HG02571 (cell line): Measurements from ENCODE around the gene RAB4B.
A peak's percentile ranks its signal among the peaks of the same experiment; 100 is the strongest.
"Not testable (repeated sequence)": the region's sequence is repeated elsewhere in the genome, so short reads cannot be mapped to it uniquely, and the experiment has no call there.

Experiments used
- ATAC-seq: cut with Tn5 transposase; IDR thresholded peaks from one replicate; pipeline ENCODE4 v1.9.1; 2021; ENCODE audit warnings: mild to moderate bottlenecking, moderate library complexity; ENCODE audit not compliant: unreplicated experiment

The RAB4B gene

DNA sequence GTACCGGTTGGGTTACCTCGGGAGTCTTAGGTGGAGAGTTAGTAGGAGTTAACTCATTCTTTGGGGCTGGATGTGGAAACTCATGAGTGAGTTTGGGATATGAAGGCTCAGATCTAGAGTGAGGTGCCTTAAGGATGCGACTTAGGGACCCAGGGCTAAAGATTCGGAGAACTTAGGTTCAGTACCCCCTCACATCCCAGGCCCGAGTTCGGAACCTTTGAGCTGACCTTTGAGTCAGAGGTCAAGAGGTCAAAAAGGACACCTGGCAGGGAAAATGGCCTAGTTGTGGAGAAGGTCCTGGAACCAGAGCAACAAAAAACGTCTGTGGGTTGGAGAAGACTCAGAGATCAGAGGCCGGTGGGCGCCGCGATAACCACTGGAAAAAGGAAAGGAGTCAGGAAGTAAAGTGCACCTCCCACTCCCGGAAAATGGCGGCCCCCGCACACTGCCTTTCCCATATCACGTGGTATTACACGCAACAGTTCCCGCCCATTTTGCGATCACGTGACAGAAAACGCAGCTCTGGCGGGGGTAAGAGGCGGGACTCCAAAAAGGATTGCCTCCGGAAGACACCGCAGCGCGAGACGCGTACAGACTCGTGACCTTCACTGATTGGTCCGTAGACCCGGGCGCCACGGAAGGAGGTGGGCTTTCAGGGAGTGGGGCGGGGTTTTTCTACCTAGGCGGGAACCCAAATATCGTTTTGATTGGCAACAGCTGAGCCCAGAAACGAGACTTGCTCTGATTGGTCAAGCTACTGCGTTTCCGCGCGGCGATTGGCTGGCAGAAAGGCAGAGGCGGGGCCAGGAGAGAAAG is 27.8 kb upstream of the RAB4B start, which contains the start of gene ACTMAP:
Gene ACTMAP, minus strand, starts transcription at position 420 of the 816 bp plus-strand sequence. CDS start 674 bp downstream, outside the sequence.
- peak; percentile 79 for ATAC-seq

- ATAC-seq, result peak; percentile 52
Measured at GRCh38 chr19:40750874-40751537, 27.0 kb upstream of the RAB4B start, which contains the start of gene SNRPA. TSS of gene SNRPA (plus strand) at chr19:40751203. CDS start at chr19:40751409, 206 bp downstream.

GRCh38 chr19:40752257-40752781 is 25.7 kb upstream of the RAB4B start:
- ATAC-seq, result no peak

GRCh38 chr19:40754611-40755247 is 23.3 kb upstream of the RAB4B start:
- ATAC-seq, result no peak

- ATAC-seq, result no peak
Measured at GRCh38 chr19:40755248-40755624, 22.8 kb upstream of the RAB4B start.

- no peak for ATAC-seq
Measured at GRCh38 chr19:40755791-40756190, 22.3 kb upstream of the RAB4B start.

GRCh38 chr19:40756502-40757110 is 21.4 kb upstream of the RAB4B start:
- ATAC-seq, result no peak

GRCh38 chr19:40758491-40758890 is 19.6 kb upstream of the RAB4B start:
- ATAC-seq, result no peak

DNA sequence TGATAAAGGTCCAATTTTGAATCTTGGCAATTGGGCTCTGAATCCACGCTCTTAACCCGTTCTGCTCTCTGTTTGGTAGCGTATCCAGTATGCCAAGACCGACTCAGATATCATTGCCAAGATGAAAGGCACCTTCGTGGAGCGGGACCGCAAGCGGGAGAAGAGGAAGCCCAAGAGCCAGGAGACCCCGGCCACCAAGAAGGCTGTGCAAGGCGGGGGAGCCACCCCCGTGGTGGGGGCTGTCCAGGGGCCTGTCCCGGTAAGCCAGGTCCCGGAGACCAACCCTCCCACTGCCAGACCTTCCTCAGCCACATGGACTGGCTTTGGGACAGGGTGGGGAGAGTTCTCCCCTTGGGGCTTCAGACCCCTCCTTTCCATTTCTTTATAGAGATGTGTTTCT is 18.7 kb upstream of the RAB4B start:
- no peak for ATAC-seq

DNA sequence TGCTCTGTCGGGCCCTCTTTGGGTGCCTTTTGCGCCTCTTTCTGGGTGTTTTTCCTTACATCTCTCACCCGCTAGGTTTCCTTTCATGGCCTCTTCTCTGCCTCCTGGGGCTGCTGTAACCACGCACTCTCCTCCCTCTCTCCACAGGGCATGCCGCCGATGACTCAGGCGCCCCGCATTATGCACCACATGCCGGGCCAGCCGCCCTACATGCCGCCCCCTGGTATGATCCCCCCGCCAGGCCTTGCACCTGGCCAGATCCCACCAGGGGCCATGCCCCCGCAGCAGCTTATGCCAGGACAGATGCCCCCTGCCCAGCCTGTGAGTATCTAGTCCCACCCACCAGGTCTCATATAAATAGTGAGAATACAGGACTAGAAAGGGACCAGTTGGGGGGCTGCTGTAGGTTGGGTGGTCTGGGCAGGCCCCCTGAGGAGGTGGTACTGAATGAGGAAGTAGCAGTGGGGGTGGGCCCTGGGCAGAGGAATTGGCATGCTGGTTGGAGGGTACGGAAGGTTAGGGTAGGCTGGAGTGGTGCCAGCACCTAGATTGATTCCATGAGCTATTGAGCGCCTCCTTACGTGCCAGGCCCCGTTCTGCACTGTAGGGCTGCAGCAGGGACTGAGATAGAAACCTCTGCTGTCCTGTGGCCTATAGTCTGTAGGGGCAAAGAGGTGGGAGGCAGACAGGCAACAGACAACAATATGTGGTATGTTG is 15.1 kb upstream of the RAB4B start:
- no peak for ATAC-seq

DNA sequence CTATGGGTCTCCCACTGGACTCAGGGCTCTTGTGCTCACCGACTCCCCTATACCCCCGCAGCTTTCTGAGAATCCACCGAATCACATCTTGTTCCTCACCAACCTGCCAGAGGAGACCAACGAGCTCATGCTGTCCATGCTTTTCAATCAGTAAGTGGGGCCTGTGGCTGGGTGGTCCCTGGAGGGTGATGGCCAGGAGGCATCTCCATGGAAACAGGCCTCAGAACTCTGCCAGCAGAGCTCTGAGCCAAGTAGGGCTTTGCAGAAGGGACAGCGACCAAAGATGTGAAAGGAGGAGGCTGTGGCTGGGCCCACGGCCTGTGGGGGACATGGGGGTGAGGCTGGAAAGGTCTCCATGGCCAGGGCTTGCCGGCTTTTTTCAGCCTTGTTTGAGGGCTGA is 14.5 kb upstream of the RAB4B start:
- no peak for ATAC-seq

GRCh38 chr19:40763963-40764362 is 14.1 kb upstream of the RAB4B start:
- ATAC-seq, result no peak

DNA sequence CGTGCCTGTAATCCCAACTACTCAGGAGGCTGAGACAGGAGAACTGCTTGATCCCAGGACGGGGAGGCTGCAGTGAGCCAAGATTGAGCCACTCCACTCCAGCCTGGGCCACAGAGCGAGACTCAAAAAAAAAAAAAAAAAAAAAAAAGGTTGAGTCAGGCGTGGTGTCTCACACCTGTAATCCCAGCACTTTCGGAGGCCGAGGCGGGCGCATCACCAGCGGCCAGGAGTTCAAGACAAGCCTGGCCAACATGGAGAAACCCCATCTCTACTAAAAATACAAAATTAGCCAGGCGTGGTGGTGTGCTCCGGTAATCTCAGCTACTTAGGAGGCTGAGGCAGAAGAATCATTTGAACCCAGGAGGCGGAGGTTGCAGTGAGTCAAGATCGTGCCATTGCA is 11.7 kb upstream of the RAB4B start:
- ATAC-seq, result not testable (repeated sequence)

- ATAC-seq, result no peak
Measured at GRCh38 chr19:40768869-40769268, 9.2 kb upstream of the RAB4B start.

GRCh38 chr19:40771101-40771862 is 6.8 kb upstream of the RAB4B start:
- not testable (repeated sequence) for ATAC-seq

DNA sequence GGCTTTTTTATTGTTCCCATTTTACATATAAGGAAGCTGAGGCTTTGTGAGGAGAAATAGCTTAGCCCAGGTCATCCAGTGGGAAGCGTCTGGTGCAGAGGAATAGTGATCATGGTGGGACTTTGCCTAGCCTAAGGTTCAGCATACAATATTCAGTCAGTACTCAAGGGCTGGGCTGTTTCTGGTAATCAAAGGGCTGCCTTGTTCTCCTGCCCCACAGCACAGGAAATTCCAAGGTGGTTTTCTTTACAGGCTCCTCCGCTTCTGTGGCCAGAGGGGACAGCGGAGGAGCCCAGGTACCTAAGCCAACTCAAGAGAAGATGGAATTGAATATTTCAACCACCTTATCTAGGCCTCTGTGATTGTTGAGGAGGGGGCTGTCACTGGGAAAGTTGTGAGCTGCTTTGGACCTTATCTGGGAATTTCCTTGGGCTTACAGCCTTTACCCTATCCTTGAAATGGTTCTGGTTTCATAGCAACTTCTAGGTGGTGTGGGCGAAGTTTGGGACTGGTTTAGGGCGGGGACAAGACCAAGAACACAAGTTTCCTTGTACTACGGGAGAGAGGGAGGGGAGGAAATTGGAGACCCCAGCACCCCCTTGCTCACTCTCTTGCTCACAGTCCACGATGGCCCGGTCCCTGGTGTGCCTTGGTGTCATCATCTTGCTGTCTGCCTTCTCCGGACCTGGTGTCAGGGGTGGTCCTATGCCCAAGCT is 3.0 kb upstream of the RAB4B start, which contains the start of gene MIA:
Gene MIA, plus strand, starts transcription at position 606 of the 716 bp plus-strand sequence. Its CDS starts 22 bp downstream, at position 628.
- no peak for ATAC-seq

- ATAC-seq, result no peak
Measured at GRCh38 chr19:40775632-40776022, 2.4 kb upstream of the RAB4B start.

DNA sequence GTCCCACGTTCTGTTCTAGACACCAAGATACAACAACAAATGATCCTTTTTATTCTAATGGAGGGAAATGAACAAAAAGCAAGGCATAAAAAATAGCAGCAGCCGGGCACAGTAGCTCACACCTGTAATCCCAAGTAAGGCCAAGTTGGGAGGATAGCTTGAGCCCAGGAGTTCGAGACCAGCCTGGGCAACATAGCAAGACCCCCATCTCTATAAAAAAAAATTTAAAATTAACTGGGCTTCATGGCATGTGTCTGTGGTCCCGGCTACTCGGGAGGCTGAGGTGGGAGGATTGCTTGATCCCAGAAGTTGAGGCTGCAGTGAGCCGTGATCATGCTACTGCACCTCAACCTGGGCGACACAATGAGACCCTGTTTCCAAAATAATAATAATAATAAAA is 1.7 kb upstream of the RAB4B start:
- ATAC-seq, result no peak
